ENCODE data around the gene ABCA6.

ABCA6 gene

DNA sequence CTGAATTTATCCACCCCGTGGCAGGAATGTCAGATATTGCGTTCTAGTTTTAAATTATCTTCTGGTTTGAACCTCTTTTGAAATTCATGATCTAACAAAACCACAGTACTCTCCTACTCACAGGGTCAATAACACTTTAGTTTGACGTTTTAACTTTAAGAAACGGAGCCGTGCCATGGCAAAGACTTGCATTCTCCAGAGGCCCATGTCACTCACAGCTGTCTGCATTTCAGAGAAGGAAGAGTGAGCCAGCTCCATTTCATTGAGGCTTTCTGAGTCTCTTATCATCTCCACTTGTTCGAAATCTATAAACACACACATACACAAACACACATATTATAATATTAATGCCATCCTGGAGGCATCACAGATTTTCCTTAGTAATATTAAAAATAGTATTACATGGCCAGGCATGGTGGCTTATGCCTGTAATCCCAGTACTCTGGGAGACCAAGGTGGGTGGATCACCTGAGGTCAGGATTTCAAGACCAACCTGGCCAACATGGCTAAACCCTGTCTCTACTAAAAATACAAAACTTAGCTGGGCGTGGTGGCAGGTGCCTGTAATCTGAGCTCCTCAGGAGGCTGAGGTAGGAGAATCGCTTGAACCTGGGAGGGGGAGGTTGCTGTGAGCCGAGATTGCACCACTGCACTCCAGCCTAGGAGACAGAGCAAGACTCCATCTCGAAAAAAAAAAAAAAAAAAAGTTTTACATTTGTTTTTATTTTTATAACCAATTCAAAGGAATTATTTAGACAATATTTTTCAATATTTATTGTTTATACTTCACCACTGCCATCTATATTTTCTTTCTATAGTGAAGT lies 35.6 kb downstream of the ABCA6 start:
- TF ChIP-seq CTCF (IDR thresholded peaks at IDR 0.05; ENCODE audit: low read depth, low read length): no peak
- H3K4me3 ChIP-seq (ENCODE audit: low read depth, low read length): no peak overlapping the region

GRCh38 chr17:69103557-69104233 lies 38.0 kb downstream of the ABCA6 start:
- no peak overlapping the region for H3K4me3 ChIP-seq (ENCODE audit: low read depth, low read length)
- TF ChIP-seq CTCF (IDR thresholded peaks at IDR 0.05; ENCODE audit: low read depth, low read length): no peak

DNA sequence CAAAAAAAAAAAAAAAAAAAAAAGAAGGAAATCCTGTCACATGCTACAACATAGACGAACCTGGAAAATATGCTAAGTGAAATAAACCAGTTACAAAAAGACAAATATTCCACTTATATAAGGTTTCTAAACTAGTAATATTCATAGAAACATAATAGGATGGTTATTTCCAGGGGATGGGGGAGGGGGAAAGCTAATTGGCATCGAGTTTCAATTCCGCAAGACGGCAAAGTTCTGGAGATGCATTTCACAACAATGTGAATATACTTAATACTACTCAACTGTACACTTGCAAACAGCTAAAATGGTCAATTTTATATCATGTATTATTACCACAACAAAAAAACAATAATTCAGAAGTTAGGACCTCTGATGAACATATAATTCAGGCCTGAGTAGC lies 43.1 kb downstream of the ABCA6 start:
- TF ChIP-seq CTCF (IDR thresholded peaks at IDR 0.05; ENCODE audit: low read depth, low read length): no peak
- no peak overlapping the region for H3K4me3 ChIP-seq (ENCODE audit: low read depth, low read length)

DNA sequence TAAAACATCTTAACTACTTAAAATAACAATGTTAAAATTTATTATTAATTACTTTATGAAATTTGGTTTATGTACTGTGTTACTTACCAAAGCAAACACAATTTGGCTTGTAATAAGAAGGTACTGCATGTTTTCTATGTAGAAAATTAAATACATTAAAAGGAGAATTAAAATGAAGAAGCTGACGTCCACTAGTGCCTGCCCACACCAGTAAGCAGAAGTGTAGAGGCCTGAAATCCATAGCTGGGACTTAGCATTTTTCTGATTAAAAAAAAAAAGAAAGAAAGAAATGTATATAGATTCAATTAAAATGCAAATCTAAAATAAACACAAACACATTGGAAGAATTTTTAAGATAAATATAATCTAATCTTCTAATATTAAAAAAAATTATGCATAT lies 45.2 kb downstream of the ABCA6 start:
- TF ChIP-seq CTCF (IDR thresholded peaks at IDR 0.05; ENCODE audit: low read depth, low read length): no peak
- no peak overlapping the region for H3K4me3 ChIP-seq (ENCODE audit: low read depth, low read length)

- H3K4me3 ChIP-seq (ENCODE audit: low read depth, low read length): no peak overlapping the region
- no peak for TF ChIP-seq CTCF (IDR thresholded peaks at IDR 0.05; ENCODE audit: low read depth, low read length)
Observed at GRCh38 chr17:69093995-69094394, 47.7 kb downstream of the ABCA6 start.

GRCh38 chr17:69093279-69093789 lies 48.4 kb downstream of the ABCA6 start:
- H3K4me3 ChIP-seq (ENCODE audit: low read depth, low read length): no peak overlapping the region

More at GRCh38 chr17:69093279-69093789, 48.4 kb downstream of the ABCA6 start:
- no peak for TF ChIP-seq CTCF (IDR thresholded peaks at IDR 0.05; ENCODE audit: low read depth, low read length)
